Thyroid gland (tissue), 4 donors: Measurements from ENCODE around the gene SLC35F2. TPM values are rescaled to one million over a fixed set of nuclear protein-coding genes. Genes with fewer than 3 reads are reported as not detected.

Experiments used
- DNase-seq, 2 donors: peaks; one replicate each; pipeline ENCODE4 v3.0.0-alpha.2; 2019
- H3K27ac ChIP-seq, 3 donors: fragments of 200-600 bp; sonication (generic); 1 replicate in 2 of 3; 2 replicates in 1 of 3; pipeline ENCODE4 v1.5.1; 2016 to 2019; ENCODE audit warnings: mild to moderate bottlenecking in 1 of 3, moderate library complexity in 1 of 3
- H3K27me3 ChIP-seq: fragments of 200-600 bp; sonication (generic); one replicate; pipeline ENCODE4 v1.5.1; 2019
- H3K36me3 ChIP-seq, 2 donors: fragments of 200-600 bp; sonication (generic); one replicate each; pipeline ENCODE4 v1.5.1; 2016 to 2019
- H3K4me1 ChIP-seq, 2 donors: fragments of 200-600 bp; sonication (generic); one replicate each; pipeline ENCODE4 v1.5.1; 2017 to 2019
- H3K4me3 ChIP-seq, 3 donors: fragments of 200-600 bp; sonication (generic); replicated peaks in 1 of 3; 1 replicate in 2 of 3; 2 replicates in 1 of 3; pipeline ENCODE4 v1.5.1; 2016; ENCODE audit warnings: mild to moderate bottlenecking in 1 of 3
- H3K9me3 ChIP-seq: fragments of 200-600 bp; sonication (generic); one replicate; pipeline ENCODE4 v1.5.1; 2017
- CTCF ChIP-seq, 6 experiments: fragments of 200-600 bp in 3 of 6; fragments of 450-650 bp in 3 of 6; sonication (generic) in 3 of 6; IDR thresholded peaks; one replicate each; pipeline ENCODE4 v1.5.1; 2016 to 2019; ENCODE audit warnings: antibody characterized with exemption in 6 of 6, mild to moderate bottlenecking in 2 of 6, inconsistent platforms in 1 of 6, moderate library complexity in 1 of 6
- POLR2A ChIP-seq, 2 donors: fragments of 450-650 bp; IDR thresholded peaks; one replicate each; pipeline ENCODE4 v1.6.1; 2017; ENCODE audit warnings: antibody characterized with exemption in 2 of 2, mild to moderate bottlenecking in 2 of 2, moderate library complexity in 1 of 2
- WGBS, 2 donors: methylation state at CpG; one replicate each; pipeline ENCODE4 v1.1.5; 2017; 5-methylcytosine and 5-hydroxymethylcytosine counted together
- intact Hi-C: fragments of 100-400 bp; cut with DNase I; formaldehyde crosslinking; loops from one replicate; pipeline ENCODE4 v1.15.1; 2023
- total RNA-seq, 4 donors: library from RNA; depleted of rRNA; stranded (reverse); fragments of >200 nt; gene quantifications; one replicate each; pipeline ENCODE4 v1.2.3, GENCODE V29; 2016

The SLC35F2 gene
- total RNA-seq, 4 donors from 2014 or later: 8.9 to 12.9 (median 9.3) TPM

GRCh38 chr11:107752949-107753822 is 105.4 kb downstream of the SLC35F2 start:
- H3K27me3 ChIP-seq: no peaks in the 10 kb centered on the region
- TF ChIP-seq CTCF (IDR thresholded peaks at IDR 0.05) (no peak), POLR2A (IDR thresholded peaks at IDR 0.05) (no peak)
- intact Hi-C loops: no loop called here
- no peaks in the 10 kb centered on the region for H3K4me1 ChIP-seq
- DNase-seq: no peak
- no peak overlapping the region for H3K4me3 ChIP-seq
- WGBS, 2 donors: 45 to 74% methylated on average over 2 of the region's 2 CpGs
- H3K27ac ChIP-seq: no peak overlapping the region
- no peaks in the 10 kb centered on the region for H3K9me3 ChIP-seq
- H3K36me3 ChIP-seq: no peaks in the 10 kb centered on the region

GRCh38 chr11:107752508-107752907 is 106.1 kb downstream of the SLC35F2 start:
- DNase-seq: no peak
- no peak overlapping the region for H3K27ac ChIP-seq
- H3K4me1 ChIP-seq: no peaks in the 10 kb centered on the region
- H3K9me3 ChIP-seq: no peaks in the 10 kb centered on the region
- TF ChIP-seq POLR2A (IDR thresholded peaks at IDR 0.05): no peak
- no peak for TF ChIP-seq CTCF (IDR thresholded peaks at IDR 0.05)
- H3K4me3 ChIP-seq: no peak overlapping the region
- intact Hi-C loops: no loop called here
- WGBS, 2 donors: 57 to 69% methylated on average over 5 of the region's 5 CpGs
- no peaks in the 10 kb centered on the region for H3K36me3 ChIP-seq
- H3K27me3 ChIP-seq: no peaks in the 10 kb centered on the region

- Histone ChIP-seq H3K4me3 (no peak overlapping the region), H3K36me3 (no peaks in the 10 kb centered on the region), H3K9me3 (no peaks in the 10 kb centered on the region), H3K4me1 (no peaks in the 10 kb centered on the region), H3K27ac (no peak overlapping the region), H3K27me3 (no peaks in the 10 kb centered on the region)
- intact Hi-C loops: no loop called here
- TF ChIP-seq POLR2A (IDR thresholded peaks at IDR 0.05) (no peak), CTCF (IDR thresholded peaks at IDR 0.05) (no peak)
- DNase-seq: no peak
- 79 to 81% methylated on average over 9 of the region's 9 CpGs for WGBS, 2 donors
Measured at GRCh38 chr11:107751082-107751481, 107.5 kb downstream of the SLC35F2 start.

- no peak overlapping the region for H3K4me3 ChIP-seq
- intact Hi-C loops: no loop called here
- H3K9me3 ChIP-seq: no peaks in the 10 kb centered on the region
- no peak overlapping the region for H3K27ac ChIP-seq
- DNase-seq: no peak
- no peaks in the 10 kb centered on the region for H3K27me3 ChIP-seq
- H3K4me1 ChIP-seq: no peaks in the 10 kb centered on the region
- no peak for TF ChIP-seq CTCF (IDR thresholded peaks at IDR 0.05)
- no peak for TF ChIP-seq POLR2A (IDR thresholded peaks at IDR 0.05)
- WGBS, 2 donors: 83 to 84% methylated on average over 14 to 15 of the region's 15 CpGs
- H3K36me3 ChIP-seq: no peaks in the 10 kb centered on the region
Measured at GRCh38 chr11:107750313-107750712, 108.3 kb downstream of the SLC35F2 start.

GRCh38 chr11:107747622-107748021 is 111.0 kb downstream of the SLC35F2 start:
- DNase-seq: no peak

More at GRCh38 chr11:107747622-107748021, 111.0 kb downstream of the SLC35F2 start:
- Histone ChIP-seq H3K27ac (no peak overlapping the region), H3K9me3 (no peaks in the 10 kb centered on the region), H3K4me1 (no peaks in the 10 kb centered on the region), H3K36me3 (no peaks in the 10 kb centered on the region), H3K27me3 (no peaks in the 10 kb centered on the region), H3K4me3 (no peak overlapping the region)
- 41 to 42% methylated on average over 2 of the region's 2 CpGs for WGBS, 2 donors
- no peak for TF ChIP-seq POLR2A (IDR thresholded peaks at IDR 0.05)
- TF ChIP-seq CTCF (IDR thresholded peaks at IDR 0.05): no peak
- intact Hi-C loops: no loop called here
